ENCODE results near the gene MSANTD1.

- no peak for TF ChIP-seq POLR2A (IDR thresholded peaks at IDR 0.05)
- no peak for TF ChIP-seq POLR2AphosphoS5 (IDR thresholded peaks at IDR 0.05)
Measured at GRCh38 chr4:3252831-3253641, 4.1 kb downstream of the MSANTD1 start.
